Hair follicular keratinocyte (primary cell): Measurements from ENCODE around the gene YTHDF1. TPM values are rescaled to one million over a fixed set of nuclear protein-coding genes. Genes with fewer than 3 reads are reported as not detected.

ENCODE experiments used
- total RNA-seq: library from RNA; depleted of rRNA; stranded (reverse); fragments of >200 nt; gene quantifications from 2 replicates; pipeline ENCODE4 v1.2.3, GENCODE V29; 2015

Gene YTHDF1
- total RNA-seq = 15.5 and 25.0 TPM in 2 replicates

DNA sequence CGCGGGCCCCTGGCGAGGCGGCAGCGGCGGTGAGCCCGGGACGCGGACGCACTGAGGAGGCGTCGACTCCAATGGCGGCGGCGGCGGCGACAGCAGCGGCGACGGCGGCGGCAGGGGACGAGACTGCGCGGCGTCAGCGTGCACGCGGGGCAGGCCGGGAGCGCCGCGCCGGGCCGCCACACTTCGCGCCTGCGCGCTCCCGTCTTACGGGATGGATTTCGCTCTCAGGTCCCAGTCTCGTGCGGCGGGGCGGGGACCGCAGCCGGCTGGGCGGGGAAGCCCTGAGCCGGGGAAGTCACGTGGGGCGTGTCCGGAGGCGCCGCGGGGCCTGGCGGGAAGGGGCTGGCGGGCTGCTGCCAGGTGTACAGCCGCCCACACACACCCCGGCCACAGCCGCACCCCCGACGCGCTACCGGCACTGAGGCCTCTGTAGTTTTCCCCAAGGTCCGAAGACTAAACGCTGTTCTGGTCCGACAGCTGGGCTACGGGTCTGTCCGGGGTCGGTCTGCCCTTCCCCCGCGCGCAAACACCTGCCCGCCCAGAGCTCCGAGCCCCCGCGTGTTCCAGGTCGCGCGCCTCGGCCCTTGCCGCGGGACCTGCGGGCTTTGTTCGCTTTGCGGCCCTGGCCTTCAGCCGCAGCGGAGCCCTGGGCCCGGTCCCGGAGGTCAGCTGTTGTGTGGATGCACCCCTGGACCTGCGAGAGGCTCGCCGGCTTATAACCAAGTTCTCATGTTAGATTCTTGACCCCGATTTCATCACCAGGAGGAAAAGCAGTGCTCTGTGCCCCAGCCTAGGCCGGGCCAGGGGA is at the start of gene YTHDF1:
TSS of gene YTHDF1 (minus strand) at position 91 of the 808 bp plus-strand sequence. CDS start 239 bp downstream, outside the sequence.

DNA sequence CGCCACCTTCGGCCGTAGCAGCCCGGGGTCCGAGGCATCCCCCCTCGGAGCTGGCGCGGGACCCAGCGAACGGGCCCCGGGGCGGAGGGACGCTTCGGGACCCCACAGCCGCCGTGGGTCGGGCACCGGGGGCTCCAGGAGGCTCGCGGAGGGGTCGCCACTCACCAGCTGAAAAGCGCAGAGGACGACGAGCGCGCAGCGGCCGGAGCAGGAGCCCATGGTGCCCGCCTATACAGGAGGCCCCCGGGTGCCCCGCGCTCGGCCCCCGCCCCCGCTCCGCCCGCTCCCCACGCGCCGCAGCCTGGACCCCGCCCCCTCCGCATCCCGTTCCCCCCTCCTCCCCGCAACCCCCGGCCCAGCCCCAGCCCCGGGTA is 38.3 kb upstream of the YTHDF1 start, which contains the start of gene NKAIN4:
TSS of gene NKAIN4 (minus strand) at position 232 of the 374 bp plus-strand sequence. CDS start at position 219, 13 bp downstream.

DNA sequence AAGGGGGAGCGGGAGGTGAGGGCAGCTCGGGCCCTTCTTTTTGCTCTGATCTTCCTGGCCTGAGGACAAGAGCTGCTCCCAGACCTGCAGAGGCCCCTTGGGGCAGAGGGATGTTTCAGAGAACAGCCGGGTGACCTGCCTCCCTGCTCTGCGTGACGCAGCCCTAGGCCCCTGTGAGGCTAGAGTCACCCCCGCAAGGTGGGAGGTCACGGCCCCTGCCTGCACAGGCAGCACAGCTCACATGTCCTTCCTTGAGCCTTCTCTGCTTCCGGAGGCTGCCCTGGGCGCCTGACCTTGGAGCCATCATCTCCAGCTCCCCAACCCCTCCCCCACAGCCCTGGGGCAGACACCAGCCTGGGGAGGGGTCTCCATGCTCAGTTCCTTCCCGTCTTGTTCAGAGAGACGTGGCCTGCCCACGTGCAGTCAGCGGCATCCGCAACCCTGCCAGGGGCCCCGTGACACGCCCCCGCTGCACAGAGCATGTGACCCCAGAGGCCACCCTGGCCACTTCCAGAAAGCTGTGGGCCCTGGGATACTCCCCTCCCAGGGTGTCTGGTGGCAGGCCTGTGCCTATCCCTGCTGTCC is 19.6 kb upstream of the YTHDF1 start, which contains the start of gene BIRC7:
TSS of gene BIRC7 (plus strand) at position 507 of the 585 bp plus-strand sequence. CDS start 192 bp downstream, outside the sequence.

Other genes with a start within 250 kb of the YTHDF1 start
- gene BHLHE23, start 209.2 kb downstream of the YTHDF1 start, total RNA-seq = not detected in 2 replicates
- not detected in 2 replicates for gene BIRC7, start 19.8 kb upstream of the YTHDF1 start, total RNA-seq
- gene NKAIN4, start 38.3 kb upstream of the YTHDF1 start, total RNA-seq = 0.15 and 1.4 TPM in 2 replicates
- 49.1 and 52.6 TPM in 2 replicates for gene ARFGAP1, start 56.7 kb upstream of the YTHDF1 start, total RNA-seq
- not detected in 2 replicates for gene COL20A1, start 77.1 kb upstream of the YTHDF1 start, total RNA-seq
- gene CHRNA4, start 145.2 kb upstream of the YTHDF1 start, total RNA-seq = not detected in 2 replicates